Measurements from ENCODE around the gene CYFIP1. TPM values are rescaled to one million over a fixed set of nuclear protein-coding genes. Genes with fewer than 3 reads are reported as not detected.

CYFIP1 gene
- polyA plus RNA-seq, 3 donors = 47.1 to 85.5 (median 63.8) TPM

DNA sequence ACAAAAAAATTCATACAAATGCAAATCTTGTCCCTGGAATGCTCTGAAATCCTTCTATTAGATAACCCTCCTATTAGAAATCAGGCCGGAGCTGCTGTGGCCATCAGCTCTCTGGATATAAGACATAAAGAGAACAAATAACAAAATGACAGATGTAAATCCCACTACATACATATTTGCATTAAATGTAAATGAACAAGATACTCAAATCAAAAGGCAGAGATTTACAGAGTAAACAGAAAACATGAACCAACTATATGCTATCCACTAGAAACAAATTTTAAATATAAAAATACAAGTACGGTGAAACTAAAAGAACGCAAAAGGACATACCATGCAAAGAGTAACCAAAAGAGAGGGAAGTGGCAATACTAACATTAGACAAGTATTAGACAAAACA lies 10.7 kb downstream of the CYFIP1 start:
- intact Hi-C loops (cut with micrococcal nuclease) = no loop called here
- H4K20me1 ChIP-seq (ENCODE audit: insufficient read depth, low read length) = peaks cover 100% of the 10 kb centered on the region
- H3K4me3 ChIP-seq (replicated peaks in 1 of 3; ENCODE audit: low read depth in 2 of 3, low read length in 3 of 3) = no peak overlapping the region
- H3K27me3 ChIP-seq (ENCODE audit: control insufficient read depth in 2 of 2, insufficient read depth in 2 of 2, low read length in 2 of 2) = no peaks in the 10 kb centered on the region
- Mint-ChIP-seq H3K4me1 (peaks cover 28% of the 10 kb centered on the region), H3K9me3 (peaks cover 0 to 6% (median 0%) of the 10 kb centered on the region in 7 donors), H3K27me3 (ENCODE audit: low read depth in 3 of 3) (peaks cover 0 to 2% (median 1%) of the 10 kb centered on the region in 3 donors), H3K27ac (no peak overlapping the region), H3K4me3 (no peak overlapping the region), H3K36me3 (peaks cover 12 to 30% of the 10 kb centered on the region in 2 donors)
- no peak overlapping the region for H3K9ac ChIP-seq (ENCODE audit: insufficient read depth, low read length, poor library complexity, severe bottlenecking)
- DNase-seq = no peak
- peaks cover 95% of the 10 kb centered on the region for H3K79me2 ChIP-seq (ENCODE audit: insufficient read depth, low read length)
- peaks cover 4 to 17% of the 10 kb centered on the region in 2 donors for H3K36me3 ChIP-seq (replicated peaks in 1 of 2; ENCODE audit: control insufficient read depth in 1 of 2, insufficient read depth in 2 of 2, low read length in 2 of 2)
- TF ChIP-seq, protein P1, sequence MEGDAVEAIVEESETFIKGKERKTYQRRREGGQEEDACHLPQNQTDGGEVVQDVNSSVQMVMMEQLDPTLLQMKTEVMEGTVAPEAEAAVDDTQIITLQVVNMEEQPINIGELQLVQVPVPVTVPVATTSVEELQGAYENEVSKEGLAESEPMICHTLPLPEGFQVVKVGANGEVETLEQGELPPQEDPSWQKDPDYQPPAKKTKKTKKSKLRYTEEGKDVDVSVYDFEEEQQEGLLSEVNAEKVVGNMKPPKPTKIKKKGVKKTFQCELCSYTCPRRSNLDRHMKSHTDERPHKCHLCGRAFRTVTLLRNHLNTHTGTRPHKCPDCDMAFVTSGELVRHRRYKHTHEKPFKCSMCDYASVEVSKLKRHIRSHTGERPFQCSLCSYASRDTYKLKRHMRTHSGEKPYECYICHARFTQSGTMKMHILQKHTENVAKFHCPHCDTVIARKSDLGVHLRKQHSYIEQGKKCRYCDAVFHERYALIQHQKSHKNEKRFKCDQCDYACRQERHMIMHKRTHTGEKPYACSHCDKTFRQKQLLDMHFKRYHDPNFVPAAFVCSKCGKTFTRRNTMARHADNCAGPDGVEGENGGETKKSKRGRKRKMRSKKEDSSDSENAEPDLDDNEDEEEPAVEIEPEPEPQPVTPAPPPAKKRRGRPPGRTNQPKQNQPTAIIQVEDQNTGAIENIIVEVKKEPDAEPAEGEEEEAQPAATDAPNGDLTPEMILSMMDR (IDR thresholded peaks at IDR 0.05) = no peak
- peaks cover 18% of the 10 kb centered on the region in 2 donors for H3K4me1 ChIP-seq (ENCODE audit: control insufficient read depth in 1 of 2, insufficient read depth in 2 of 2, low read length in 2 of 2)
- no peak overlapping the region for H2AFZ ChIP-seq (ENCODE audit: insufficient read depth, low read depth, low read length, poor library complexity, severe bottlenecking)
- no CpG with 5 or more reads among the region's 3 CpGs for WGBS (ENCODE audit: insufficient coverage)
- H3K27ac ChIP-seq (ENCODE audit: low read depth in 1 of 2, low read length in 2 of 2) = no peak overlapping the region
- H3K4me2 ChIP-seq (replicated peaks; ENCODE audit: extremely low read depth, low read length, poor library complexity, severe bottlenecking) = no peak overlapping the region
- no peaks in the 10 kb centered on the region for H3K9me3 ChIP-seq (replicated peaks in 1 of 2; ENCODE audit: control insufficient read depth in 1 of 2, insufficient read depth in 1 of 2, low read length in 2 of 2)

- H3K36me3 Mint-ChIP-seq = peaks cover 12 to 32% of the 10 kb centered on the region in 2 donors
- no peak overlapping the region for H3K4me3 Mint-ChIP-seq
- peaks cover 7 to 9% of the 10 kb centered on the region in 2 donors for H3K4me1 ChIP-seq (ENCODE audit: control insufficient read depth in 1 of 2, insufficient read depth in 2 of 2, low read length in 2 of 2)
- H2AFZ ChIP-seq (ENCODE audit: insufficient read depth, low read depth, low read length, poor library complexity, severe bottlenecking) = no peak overlapping the region
- no peak overlapping the region for H3K4me2 ChIP-seq (replicated peaks; ENCODE audit: extremely low read depth, low read length, poor library complexity, severe bottlenecking)
- no peak overlapping the region for H3K27ac ChIP-seq (ENCODE audit: low read depth in 1 of 2, low read length in 2 of 2)
- peaks cover 4 to 17% of the 10 kb centered on the region in 2 donors for H3K36me3 ChIP-seq (replicated peaks in 1 of 2; ENCODE audit: control insufficient read depth in 1 of 2, insufficient read depth in 2 of 2, low read length in 2 of 2)
- H3K27me3 ChIP-seq (ENCODE audit: control insufficient read depth in 2 of 2, insufficient read depth in 2 of 2, low read length in 2 of 2) = no peaks in the 10 kb centered on the region
- no peak overlapping the region for H3K9ac ChIP-seq (ENCODE audit: insufficient read depth, low read length, poor library complexity, severe bottlenecking)
- intact Hi-C loops (cut with micrococcal nuclease) = no loop called here
- H3K79me2 ChIP-seq (ENCODE audit: insufficient read depth, low read length) = peaks cover 94% of the 10 kb centered on the region
- H4K20me1 ChIP-seq (ENCODE audit: insufficient read depth, low read length) = peaks cover 100% of the 10 kb centered on the region
- peaks cover 0 to 2% (median 1%) of the 10 kb centered on the region in 3 donors for H3K27me3 Mint-ChIP-seq (ENCODE audit: low read depth in 3 of 3)
- peaks cover 0 to 5% (median 0%) of the 10 kb centered on the region in 7 donors for H3K9me3 Mint-ChIP-seq
- H3K9me3 ChIP-seq (replicated peaks in 1 of 2; ENCODE audit: control insufficient read depth in 1 of 2, insufficient read depth in 1 of 2, low read length in 2 of 2) = no peaks in the 10 kb centered on the region
- WGBS (ENCODE audit: insufficient coverage) = 70% methylated on average over 5 of the region's 5 CpGs
- TF ChIP-seq, protein P1 (IDR thresholded peaks at IDR 0.05) = no peak
- DNase-seq = no peak
- peaks cover 30% of the 10 kb centered on the region for H3K4me1 Mint-ChIP-seq
- H3K4me3 ChIP-seq (replicated peaks in 1 of 3; ENCODE audit: low read depth in 2 of 3, low read length in 3 of 3) = no peak overlapping the region
- H3K27ac Mint-ChIP-seq = peak overlapping the region in 1 of 7 donors; percentile 73
Measured at GRCh38 chr15:22968366-22968765, 11.8 kb downstream of the CYFIP1 start.
